Measurements from ENCODE around the gene TPGS1. TPM values are rescaled to one million over a fixed set of nuclear protein-coding genes. Genes with fewer than 3 reads are reported as not detected.

The TPGS1 gene
- total RNA-seq, 4 donors from 2014 or later, result 10.8 to 23.3 (median 20.9) TPM

GRCh38 chr19:513368-514165 lies 6.3 kb downstream of the TPGS1 start:
- Histone ChIP-seq H3K27me3 (no peaks in the 10 kb centered on the region), H3K36me3 (no peaks in the 10 kb centered on the region), H3K9me3 (no peaks in the 10 kb centered on the region), H3K4me1 (peaks cover 25% of the 10 kb centered on the region), H3K4me3 (no peak overlapping the region), H3K27ac (no peak overlapping the region)
- 71% methylated on average over 5 of the region's 10 CpGs for WGBS
- TF ChIP-seq EP300 (IDR thresholded peaks at IDR 0.05) (no peak), CTCF (IDR thresholded peaks at IDR 0.05) (no peak), POLR2A (IDR thresholded peaks at IDR 0.05) (no peak), POLR2AphosphoS5 (IDR thresholded peaks at IDR 0.05) (no peak)
- DNase-seq (ENCODE audit: low spot score in 2 of 2), result no peak

- Histone ChIP-seq H3K27ac (no peak overlapping the region), H3K9me3 (no peaks in the 10 kb centered on the region), H3K4me3 (no peak overlapping the region), H3K36me3 (no peaks in the 10 kb centered on the region), H3K27me3 (no peaks in the 10 kb centered on the region), H3K4me1 (peaks cover 19% of the 10 kb centered on the region)
- 92% methylated on average over 7 of the region's 9 CpGs for WGBS
- TF ChIP-seq CTCF (IDR thresholded peaks at IDR 0.05) (no peak), POLR2A (IDR thresholded peaks at IDR 0.05) (no peak), EP300 (IDR thresholded peaks at IDR 0.05) (no peak), POLR2AphosphoS5 (IDR thresholded peaks at IDR 0.05) (no peak)
- no peak for DNase-seq (ENCODE audit: low spot score in 2 of 2)
These were observed 6.9 kb downstream of the TPGS1 start for GRCh38 chr19:514166-514663.

- Histone ChIP-seq H3K36me3 (no peaks in the 10 kb centered on the region), H3K4me3 (no peak overlapping the region), H3K27ac (no peak overlapping the region), H3K9me3 (no peaks in the 10 kb centered on the region), H3K27me3 (no peaks in the 10 kb centered on the region), H3K4me1 (no peaks in the 10 kb centered on the region)
- no peak for TF ChIP-seq POLR2A (IDR thresholded peaks at IDR 0.05)
- no peak for TF ChIP-seq CTCF (IDR thresholded peaks at IDR 0.05)
- no peak for TF ChIP-seq EP300 (IDR thresholded peaks at IDR 0.05)
- TF ChIP-seq POLR2AphosphoS5 (IDR thresholded peaks at IDR 0.05), result no peak
- 51% methylated on average over 10 of the region's 10 CpGs for WGBS
- DNase-seq (ENCODE audit: low spot score in 2 of 2), result peak in 1 of 2 donors; percentile 67
These were observed 10.7 kb downstream of the TPGS1 start for GRCh38 chr19:517721-518597.

GRCh38 chr19:518598-519231 lies 11.4 kb downstream of the TPGS1 start:
- Histone ChIP-seq H3K36me3 (no peaks in the 10 kb centered on the region), H3K9me3 (no peaks in the 10 kb centered on the region), H3K4me1 (no peaks in the 10 kb centered on the region), H3K27me3 (no peaks in the 10 kb centered on the region), H3K4me3 (no peak overlapping the region), H3K27ac (no peak overlapping the region)
- 53% methylated on average over 26 of the region's 58 CpGs for WGBS
- no peak for TF ChIP-seq POLR2A (IDR thresholded peaks at IDR 0.05)
- no peak for TF ChIP-seq CTCF (IDR thresholded peaks at IDR 0.05)
- no peak for TF ChIP-seq POLR2AphosphoS5 (IDR thresholded peaks at IDR 0.05)
- TF ChIP-seq EP300 (IDR thresholded peaks at IDR 0.05), result no peak
- no peak for DNase-seq (ENCODE audit: low spot score in 2 of 2)
